GM10266 (cell line): ENCODE results near the gene CD300LG.
"Not testable (repeated sequence)": the region's sequence is repeated elsewhere in the genome, so short reads cannot be mapped to it uniquely, and the experiment has no call there.

Experiments
- DNase-seq: peaks from one replicate; pipeline ENCODE4 v3.0.0; 2012; ENCODE audit errors: extremely low spot score
- TF ChIP-seq, protein P1 (sequence below): IDR thresholded peaks from 2 replicates; pipeline ENCODE4 v1.5.1; 2012; ENCODE audit warnings: mild to moderate bottlenecking, low read depth; ENCODE audit not compliant: control insufficient read depth, insufficient read depth; ENCODE audit errors: missing control alignments

Gene CD300LG

GRCh38 chr17:43861960-43862359, 15.0 kb downstream of the CD300LG start:
- TF ChIP-seq, protein P1, sequence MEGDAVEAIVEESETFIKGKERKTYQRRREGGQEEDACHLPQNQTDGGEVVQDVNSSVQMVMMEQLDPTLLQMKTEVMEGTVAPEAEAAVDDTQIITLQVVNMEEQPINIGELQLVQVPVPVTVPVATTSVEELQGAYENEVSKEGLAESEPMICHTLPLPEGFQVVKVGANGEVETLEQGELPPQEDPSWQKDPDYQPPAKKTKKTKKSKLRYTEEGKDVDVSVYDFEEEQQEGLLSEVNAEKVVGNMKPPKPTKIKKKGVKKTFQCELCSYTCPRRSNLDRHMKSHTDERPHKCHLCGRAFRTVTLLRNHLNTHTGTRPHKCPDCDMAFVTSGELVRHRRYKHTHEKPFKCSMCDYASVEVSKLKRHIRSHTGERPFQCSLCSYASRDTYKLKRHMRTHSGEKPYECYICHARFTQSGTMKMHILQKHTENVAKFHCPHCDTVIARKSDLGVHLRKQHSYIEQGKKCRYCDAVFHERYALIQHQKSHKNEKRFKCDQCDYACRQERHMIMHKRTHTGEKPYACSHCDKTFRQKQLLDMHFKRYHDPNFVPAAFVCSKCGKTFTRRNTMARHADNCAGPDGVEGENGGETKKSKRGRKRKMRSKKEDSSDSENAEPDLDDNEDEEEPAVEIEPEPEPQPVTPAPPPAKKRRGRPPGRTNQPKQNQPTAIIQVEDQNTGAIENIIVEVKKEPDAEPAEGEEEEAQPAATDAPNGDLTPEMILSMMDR = no peak
- no peak for DNase-seq

GRCh38 chr17:43864161-43864984, 17.4 kb downstream of the CD300LG start:
- TF ChIP-seq, protein P1 = no peak
- no peak for DNase-seq

DNA sequence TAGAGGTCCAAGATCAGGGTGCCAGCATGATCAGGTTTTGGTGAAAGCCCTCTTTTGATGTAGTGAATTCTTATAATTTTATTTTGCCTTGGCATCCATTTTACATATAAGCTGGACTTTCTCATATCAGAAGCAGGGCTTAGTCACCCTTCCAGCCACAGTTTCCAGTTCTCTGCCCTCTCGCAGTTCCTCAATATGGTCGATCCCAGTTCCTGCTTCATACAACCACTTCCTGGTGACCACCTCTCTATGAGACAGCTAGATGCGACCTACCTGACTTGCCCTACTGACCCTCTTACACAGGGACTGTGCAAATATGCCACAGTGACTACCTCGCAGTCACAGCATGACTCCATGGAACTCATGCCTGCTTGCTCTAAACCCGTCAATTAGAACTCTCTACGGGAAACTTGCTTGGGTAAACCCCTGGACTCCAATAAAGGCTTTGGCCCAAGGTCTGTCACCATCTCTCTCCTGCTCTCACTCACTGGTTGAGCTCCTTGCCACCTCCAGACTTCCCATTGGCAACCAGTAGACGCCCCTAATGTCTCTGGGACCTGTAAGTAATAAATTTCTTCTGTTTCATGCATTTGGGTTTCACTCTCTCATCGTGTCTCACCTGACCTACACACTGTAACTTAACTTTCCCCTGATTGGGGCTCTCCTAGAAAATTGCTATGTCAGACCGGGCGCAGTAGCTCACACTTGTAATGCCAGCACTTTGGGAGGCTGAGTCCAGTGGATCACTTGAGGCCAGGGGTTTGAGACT, 21.4 kb downstream of the CD300LG start:
- TF ChIP-seq, protein P1 = no peak

DNA sequence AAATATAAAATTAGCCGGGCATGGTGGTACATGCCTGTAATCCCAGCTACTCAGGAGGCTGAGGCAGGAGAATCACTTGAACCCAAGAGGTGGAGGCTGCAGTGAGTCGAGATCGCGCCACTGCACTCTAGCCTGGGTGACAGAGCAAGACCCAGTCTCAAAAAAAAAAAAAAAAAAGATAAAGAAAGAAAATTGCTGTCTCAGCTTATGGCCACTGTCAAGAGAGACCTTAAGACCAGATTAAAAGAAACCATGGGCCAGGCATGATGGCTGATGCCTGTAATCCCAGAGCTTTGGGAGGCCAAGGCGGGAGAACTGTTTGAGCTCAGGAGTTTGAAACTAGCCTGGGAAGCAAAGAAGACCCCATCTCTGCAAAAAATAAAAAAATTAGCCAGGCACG, 22.1 kb downstream of the CD300LG start:
- not testable (repeated sequence) for DNase-seq

More for the DNA sequence above, 21.4 kb downstream of the CD300LG start:
- DNase-seq = no peak

GRCh38 chr17:43871946-43872690, 25.1 kb downstream of the CD300LG start:
- TF ChIP-seq, protein P1 = no peak
- no peak for DNase-seq

DNA sequence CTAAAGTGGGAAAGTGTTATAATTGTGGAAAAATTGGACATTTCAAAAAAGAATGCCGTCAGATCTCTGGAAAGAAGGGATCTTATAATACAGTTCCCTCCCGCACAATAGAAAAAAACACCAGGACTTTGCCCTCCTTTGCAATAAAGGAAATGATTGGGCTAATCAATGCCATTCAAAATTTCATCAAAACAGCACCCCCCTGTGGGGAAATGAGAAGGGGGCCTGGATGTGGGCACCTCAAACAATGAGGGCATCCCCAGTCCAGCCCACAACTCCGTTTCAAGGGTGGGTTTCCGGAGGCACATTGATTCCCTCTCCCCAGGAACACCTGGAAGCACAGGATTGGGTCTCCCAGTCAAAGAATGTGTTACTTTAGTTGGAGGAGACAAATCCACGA, 26.1 kb downstream of the CD300LG start:
- no peak for DNase-seq
- TF ChIP-seq, protein P1 = no peak

DNA sequence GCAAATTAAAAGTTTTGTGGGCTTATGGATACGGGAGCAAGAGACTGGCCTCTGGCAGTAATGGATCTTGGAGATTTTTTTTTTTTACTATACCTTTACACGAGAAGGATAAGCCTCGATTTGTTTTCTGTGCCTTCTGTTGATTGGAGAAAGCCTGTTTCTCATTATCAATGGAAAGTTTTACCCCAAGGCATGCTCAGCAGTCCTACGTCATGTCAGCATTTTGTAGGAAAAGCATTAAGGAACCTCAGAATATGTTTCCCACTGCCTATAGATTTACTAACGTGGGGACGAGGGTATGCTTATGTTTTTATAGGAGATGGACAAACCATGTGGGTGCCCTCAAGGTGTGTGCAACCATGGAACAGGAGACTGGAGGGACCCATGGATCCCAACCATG, 26.8 kb downstream of the CD300LG start:
- no peak for DNase-seq
- TF ChIP-seq, protein P1 = no peak
